Stimulated activated memory B cell treated with anti-CD40 and anti-IgM and Interleukin-4, amounts not matched to agents 10 μg/mL and 1 μg/mL and 100 μg/mL, for 72 hours (primary cell): ENCODE measurements around the gene C1orf167.
A peak's percentile ranks its signal among the peaks of the same experiment; 100 is the strongest.

Experiments
- ATAC-seq: fragments of 150-1000 bp; cut with Tn5 transposase; 2 replicates; pipeline ENCODE4 v1.10.0; 2021
- H3K27ac Mint-ChIP-seq: one replicate; pipeline ENCODE4 v1.8.0; 2022; ENCODE audit warnings: mild to moderate bottlenecking, mixed read lengths
- H3K27me3 Mint-ChIP-seq: one replicate; pipeline ENCODE4 v1.8.0; 2022; ENCODE audit warnings: mixed read lengths
- H3K36me3 Mint-ChIP-seq: one replicate; pipeline ENCODE4 v1.8.0; 2022; ENCODE audit warnings: mixed read lengths
- H3K4me1 Mint-ChIP-seq: one replicate; pipeline ENCODE4 v1.8.0; 2022; ENCODE audit warnings: mixed read lengths
- H3K4me3 Mint-ChIP-seq: one replicate; pipeline ENCODE4 v1.8.0; 2022; ENCODE audit warnings: mild to moderate bottlenecking, moderate library complexity, mixed read lengths
- H3K9me3 Mint-ChIP-seq: one replicate; pipeline ENCODE4 v1.8.0; 2022; ENCODE audit warnings: mixed read lengths

The C1orf167 gene

GRCh38 chr1:11729498-11730428 is 32.2 kb upstream of the C1orf167 start:
- peak; percentile 52 for ATAC-seq

DNA sequence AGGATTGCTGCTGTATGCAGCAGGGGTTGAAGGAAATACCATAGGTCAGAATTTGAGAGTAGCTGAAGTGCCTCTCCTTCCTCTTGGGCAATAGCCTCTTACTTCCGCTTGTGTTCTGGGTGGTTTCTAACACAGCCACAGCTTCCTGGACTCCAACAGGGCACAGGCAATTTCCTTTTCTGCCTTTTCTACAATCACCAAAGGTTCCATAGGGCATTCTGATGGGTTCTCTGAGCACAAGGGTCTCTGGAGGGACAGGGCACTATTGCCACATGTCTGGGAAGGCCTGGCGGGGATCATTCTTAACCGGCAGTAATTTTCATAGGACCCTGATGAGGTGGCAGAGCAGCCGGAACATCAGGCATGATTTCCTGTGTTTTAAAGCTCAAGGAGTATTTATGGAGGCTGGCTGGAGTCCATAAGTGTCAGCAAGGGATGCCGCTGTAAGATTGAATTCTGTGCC is 31.5 kb upstream of the C1orf167 start:
- H3K27me3 Mint-ChIP-seq = no peaks in the 10 kb centered on the region
- peak; percentile 91 for ATAC-seq
- peak overlapping the region; percentile 23 for H3K4me3 Mint-ChIP-seq
- H3K36me3 Mint-ChIP-seq = no peaks in the 10 kb centered on the region
- H3K27ac Mint-ChIP-seq = peak overlapping the region; percentile 73
- no peaks in the 10 kb centered on the region for H3K9me3 Mint-ChIP-seq
- H3K4me1 Mint-ChIP-seq = peaks cover 31% of the 10 kb centered on the region

More at GRCh38 chr1:11729498-11730428, 32.2 kb upstream of the C1orf167 start:
- Mint-ChIP-seq H3K27ac (peak overlapping the region; percentile 73), H3K4me3 (peak overlapping the region; percentile 23), H3K4me1 (peaks cover 35% of the 10 kb centered on the region), H3K36me3 (no peaks in the 10 kb centered on the region), H3K27me3 (no peaks in the 10 kb centered on the region), H3K9me3 (no peaks in the 10 kb centered on the region)

- peak overlapping the region; percentile 50 for H3K27ac Mint-ChIP-seq
- H3K9me3 Mint-ChIP-seq = no peaks in the 10 kb centered on the region
- H3K4me3 Mint-ChIP-seq = peak overlapping the region; percentile 39
- peaks cover 33% of the 10 kb centered on the region for H3K4me1 Mint-ChIP-seq
- no peaks in the 10 kb centered on the region for H3K36me3 Mint-ChIP-seq
- ATAC-seq = no peak
- no peaks in the 10 kb centered on the region for H3K27me3 Mint-ChIP-seq
Measured at GRCh38 chr1:11731691-11732283, 30.2 kb upstream of the C1orf167 start.

DNA sequence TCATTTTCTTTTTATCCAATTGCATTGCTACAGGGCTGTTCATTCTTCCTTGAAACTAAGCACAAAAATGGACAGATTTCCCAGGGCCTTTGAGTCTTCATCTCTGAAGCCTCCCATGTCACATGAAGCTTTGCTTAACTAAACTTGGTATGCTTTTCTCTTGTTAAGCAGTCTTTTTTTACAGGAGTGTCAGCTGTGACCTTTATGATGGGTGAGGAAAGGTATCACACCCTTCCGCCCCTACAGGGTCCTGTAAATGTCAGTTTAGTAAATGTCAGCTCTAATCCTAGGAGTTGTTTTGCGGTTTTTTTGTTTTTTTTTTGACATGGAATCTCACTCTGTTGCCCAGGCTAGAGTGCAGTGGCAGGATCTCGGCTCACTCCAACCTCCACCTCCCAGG is 28.7 kb upstream of the C1orf167 start:
- no peak overlapping the region for H3K27ac Mint-ChIP-seq
- no peaks in the 10 kb centered on the region for H3K9me3 Mint-ChIP-seq
- no peaks in the 10 kb centered on the region for H3K27me3 Mint-ChIP-seq
- H3K4me3 Mint-ChIP-seq = no peak overlapping the region
- H3K4me1 Mint-ChIP-seq = peaks cover 45% of the 10 kb centered on the region
- no peak for ATAC-seq
- H3K36me3 Mint-ChIP-seq = no peaks in the 10 kb centered on the region

DNA sequence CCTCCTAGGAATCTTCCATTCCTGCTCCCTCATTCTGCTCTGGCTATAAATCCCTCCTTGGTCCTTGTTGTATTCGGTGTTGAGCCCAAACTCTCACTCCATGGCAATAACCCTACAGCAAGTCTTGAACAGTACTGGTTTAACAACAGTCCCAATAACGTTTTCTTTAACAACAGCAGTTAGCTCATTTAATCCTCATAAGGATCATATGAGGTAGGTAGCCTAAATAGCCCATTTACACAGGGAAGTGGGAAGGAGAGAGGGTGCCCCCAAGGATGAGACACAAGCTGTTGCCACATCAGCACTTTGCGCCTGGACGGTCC is 26.5 kb upstream of the C1orf167 start:
- Mint-ChIP-seq H3K4me3 (peak overlapping the region; percentile 100), H3K36me3 (no peaks in the 10 kb centered on the region), H3K4me1 (peaks cover 47% of the 10 kb centered on the region), H3K9me3 (no peaks in the 10 kb centered on the region), H3K27me3 (no peaks in the 10 kb centered on the region), H3K27ac (peak overlapping the region; percentile 83)
- ATAC-seq = peak; percentile 17

- H3K9me3 Mint-ChIP-seq = no peaks in the 10 kb centered on the region
- ATAC-seq = peak; percentile 95
- H3K27me3 Mint-ChIP-seq = no peaks in the 10 kb centered on the region
- peak within 1 kb of the TSS; percentile 83 for H3K27ac Mint-ChIP-seq
- H3K4me1 Mint-ChIP-seq = peaks cover 50% of the 10 kb centered on the region
- H3K4me3 Mint-ChIP-seq = peak within 1 kb of the TSS; percentile 100
- no peaks in the 10 kb centered on the region for H3K36me3 Mint-ChIP-seq
Measured at GRCh38 chr1:11735854-11736745, 25.9 kb upstream of the C1orf167 start, which contains the start of gene AGTRAP. Gene AGTRAP (plus strand): TSS chr1:11736136. CDS start chr1:11736209, 73 bp downstream.

GRCh38 chr1:11736746-11737639 is 25.0 kb upstream of the C1orf167 start:
- Mint-ChIP-seq H3K4me3 (peak overlapping the region; percentile 100), H3K27me3 (no peaks in the 10 kb centered on the region), H3K36me3 (no peaks in the 10 kb centered on the region), H3K27ac (peak overlapping the region; percentile 83), H3K4me1 (peaks cover 49% of the 10 kb centered on the region), H3K9me3 (no peaks in the 10 kb centered on the region)
- peak; percentile 57 for ATAC-seq

- no peaks in the 10 kb centered on the region for H3K9me3 Mint-ChIP-seq
- no peaks in the 10 kb centered on the region for H3K36me3 Mint-ChIP-seq
- H3K27ac Mint-ChIP-seq = no peak overlapping the region
- no peaks in the 10 kb centered on the region for H3K27me3 Mint-ChIP-seq
- H3K4me3 Mint-ChIP-seq = no peak overlapping the region
- H3K4me1 Mint-ChIP-seq = peaks cover 53% of the 10 kb centered on the region
- no peak for ATAC-seq
Measured at GRCh38 chr1:11738096-11738495, 23.9 kb upstream of the C1orf167 start.

GRCh38 chr1:11738783-11739182 is 23.2 kb upstream of the C1orf167 start:
- H3K4me3 Mint-ChIP-seq = no peak overlapping the region

DNA sequence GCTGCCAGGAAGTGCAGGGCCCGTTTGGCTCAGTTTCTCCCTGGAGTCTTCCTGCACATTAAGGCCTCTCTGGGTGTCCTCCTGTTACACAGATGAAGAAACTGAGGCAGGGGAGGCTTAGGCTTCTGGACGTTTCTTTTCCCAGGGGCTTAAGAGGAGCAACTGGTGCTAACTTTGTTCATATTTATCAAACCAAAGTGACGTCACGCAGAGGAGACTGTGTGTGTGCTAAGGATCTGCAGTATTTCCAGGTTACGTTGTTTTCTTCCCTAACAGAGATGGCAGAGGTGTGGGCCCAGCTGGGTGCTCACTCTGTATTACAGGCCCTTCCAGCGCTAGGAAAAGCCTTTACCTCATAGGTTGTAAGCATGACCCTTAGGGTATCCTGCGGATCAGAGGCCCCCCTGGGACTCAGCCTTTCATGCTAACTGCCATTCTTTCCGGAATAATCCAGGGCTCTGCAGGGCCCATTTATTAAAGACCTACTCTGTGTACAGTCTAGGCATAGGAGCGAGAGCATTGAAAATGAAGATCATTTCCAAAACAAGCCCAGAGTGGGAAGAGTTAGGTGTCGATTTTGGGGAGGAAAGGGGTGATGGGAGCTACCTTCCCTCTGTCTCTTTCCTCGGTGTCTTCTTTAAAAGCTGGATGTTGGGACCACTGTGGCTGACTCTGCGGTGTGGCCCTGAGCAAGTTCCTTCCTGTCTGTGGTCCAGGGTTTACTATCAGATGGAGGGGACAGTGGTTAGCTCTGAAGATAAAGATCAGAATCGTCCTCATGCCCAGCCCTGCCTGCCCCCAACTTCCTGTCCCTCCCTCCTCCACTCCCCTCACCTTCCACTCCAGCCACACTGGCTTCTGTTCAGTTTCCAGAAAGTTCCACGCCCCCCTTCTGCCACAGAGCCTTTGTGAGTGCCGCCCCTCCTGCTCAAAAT is 21.5 kb upstream of the C1orf167 start:
- H3K4me3 Mint-ChIP-seq = no peak overlapping the region
- H3K27ac Mint-ChIP-seq = peak overlapping the region; percentile 40
- H3K36me3 Mint-ChIP-seq = no peaks in the 10 kb centered on the region
- no peaks in the 10 kb centered on the region for H3K27me3 Mint-ChIP-seq
- peaks cover 53% of the 10 kb centered on the region for H3K4me1 Mint-ChIP-seq
- no peak for ATAC-seq
- H3K9me3 Mint-ChIP-seq = no peaks in the 10 kb centered on the region

More at GRCh38 chr1:11738783-11739182, 23.2 kb upstream of the C1orf167 start:
- Mint-ChIP-seq H3K27ac (no peak overlapping the region), H3K36me3 (no peaks in the 10 kb centered on the region), H3K27me3 (no peaks in the 10 kb centered on the region), H3K9me3 (no peaks in the 10 kb centered on the region), H3K4me1 (peaks cover 53% of the 10 kb centered on the region)
- ATAC-seq = no peak

GRCh38 chr1:11741482-11741881 is 20.5 kb upstream of the C1orf167 start:
- H3K27ac Mint-ChIP-seq = peak overlapping the region; percentile 40
- no peak overlapping the region for H3K4me3 Mint-ChIP-seq
- peaks cover 6% of the 10 kb centered on the region for H3K36me3 Mint-ChIP-seq
- no peak for ATAC-seq
- H3K27me3 Mint-ChIP-seq = no peaks in the 10 kb centered on the region
- no peaks in the 10 kb centered on the region for H3K9me3 Mint-ChIP-seq
- peaks cover 47% of the 10 kb centered on the region for H3K4me1 Mint-ChIP-seq

DNA sequence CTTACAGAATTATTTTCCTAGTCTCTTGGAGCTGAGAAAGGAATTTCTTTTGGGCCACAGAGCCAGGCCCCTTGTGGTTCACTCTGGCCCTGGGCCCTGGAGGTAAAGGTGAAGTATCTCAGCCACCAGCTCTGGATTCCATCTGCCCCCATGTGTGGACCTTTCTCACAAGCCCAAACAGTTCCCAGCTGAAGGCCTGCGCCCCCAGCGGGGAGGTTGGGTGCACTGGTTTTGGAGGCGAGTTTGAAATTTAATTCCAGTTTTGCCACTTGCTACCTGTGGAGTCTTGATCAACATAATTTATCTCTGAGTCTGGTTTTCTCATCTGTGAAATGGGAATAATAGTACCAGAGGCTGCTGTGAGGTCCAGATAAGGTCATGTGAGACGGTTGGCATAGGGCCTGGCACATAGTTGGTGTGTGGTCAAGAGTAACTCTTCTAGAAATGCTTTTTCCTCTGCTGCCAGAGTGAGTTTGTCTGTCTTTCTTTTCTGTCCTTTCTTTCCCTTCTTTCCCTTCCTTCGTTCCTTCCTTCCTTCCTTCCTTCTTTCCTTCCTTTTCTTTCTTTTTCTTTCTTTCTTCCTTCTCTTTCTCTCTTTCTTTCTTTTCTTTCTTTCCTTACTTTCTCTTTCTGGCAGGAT is 20.0 kb upstream of the C1orf167 start:
- no peaks in the 10 kb centered on the region for H3K9me3 Mint-ChIP-seq
- no peak for ATAC-seq
- H3K4me1 Mint-ChIP-seq = peaks cover 43% of the 10 kb centered on the region
- no peaks in the 10 kb centered on the region for H3K27me3 Mint-ChIP-seq
- H3K27ac Mint-ChIP-seq = no peak overlapping the region
- peaks cover 12% of the 10 kb centered on the region for H3K36me3 Mint-ChIP-seq
- H3K4me3 Mint-ChIP-seq = no peak overlapping the region

- no peaks in the 10 kb centered on the region for H3K9me3 Mint-ChIP-seq
- no peak for ATAC-seq
- no peaks in the 10 kb centered on the region for H3K27me3 Mint-ChIP-seq
- H3K36me3 Mint-ChIP-seq = peaks cover 20% of the 10 kb centered on the region
- H3K27ac Mint-ChIP-seq = no peak overlapping the region
- peaks cover 29% of the 10 kb centered on the region for H3K4me1 Mint-ChIP-seq
- no peak overlapping the region for H3K4me3 Mint-ChIP-seq
Measured at GRCh38 chr1:11744287-11744686, 17.7 kb upstream of the C1orf167 start.
